Uterus (tissue), 2 donors: ENCODE measurements around the gene RARB.

Source experiments
- CTCF ChIP-seq, 4 experiments: fragments of 200-600 bp in 2 of 4; fragments of 450-650 bp in 2 of 4; sonication (generic) in 2 of 4; IDR thresholded peaks; one replicate each; pipeline ENCODE4 v1.5.1; 2016 to 2019; ENCODE audit warnings: antibody characterized with exemption in 4 of 4, mild to moderate bottlenecking in 2 of 4, moderate library complexity in 1 of 4
- POLR2A ChIP-seq, 2 donors: fragments of 450-650 bp; IDR thresholded peaks; one replicate each; pipeline ENCODE4 v1.6.1; 2016; ENCODE audit warnings: antibody characterized with exemption in 2 of 2, mild to moderate bottlenecking in 1 of 2, moderate library complexity in 1 of 2

- TF ChIP-seq POLR2A (IDR thresholded peaks at IDR 0.05) (no peak), CTCF (IDR thresholded peaks at IDR 0.05) (no peak)
Observed at GRCh38 chr3:25479727-25480010, 51.6 kb downstream of the RARB start.
